SKM-1 (cell line): ENCODE measurements around the gene PPP1R15B.

Source experiments
- DNase-seq: peaks from one replicate; lab custom pipeline; 2025; ENCODE audit not compliant: unreplicated experiment; lab: John Stamatoyannopoulos, UW

PPP1R15B gene

GRCh38 chr1:204402391-204402790 lies 9.2 kb downstream of the PPP1R15B start:
- no peak for DNase-seq

- no peak for DNase-seq
Measured at GRCh38 chr1:204401730-204402129, 9.9 kb downstream of the PPP1R15B start.

GRCh38 chr1:204400882-204401510 lies 10.6 kb downstream of the PPP1R15B start:
- DNase-seq: no peak

GRCh38 chr1:204398197-204399125 lies 13.2 kb downstream of the PPP1R15B start:
- DNase-seq: peak; percentile 76

- no peak for DNase-seq
Measured at GRCh38 chr1:204396015-204396583, 15.5 kb downstream of the PPP1R15B start.

GRCh38 chr1:204391629-204392028 lies 20.0 kb downstream of the PPP1R15B start:
- no peak for DNase-seq

GRCh38 chr1:204390751-204391466 lies 20.7 kb downstream of the PPP1R15B start:
- DNase-seq: no peak

- DNase-seq: no peak
Measured at GRCh38 chr1:204385727-204386126, 25.9 kb downstream of the PPP1R15B start.

GRCh38 chr1:204384636-204385352 lies 26.8 kb downstream of the PPP1R15B start:
- DNase-seq: no peak

GRCh38 chr1:204383163-204383904 lies 28.3 kb downstream of the PPP1R15B start:
- no peak for DNase-seq

- DNase-seq: no peak
Measured at GRCh38 chr1:204382714-204383083, 28.9 kb downstream of the PPP1R15B start.

- DNase-seq: no peak
Measured at GRCh38 chr1:204380293-204380831, 31.3 kb downstream of the PPP1R15B start.

- DNase-seq: peak; percentile 84
Measured at GRCh38 chr1:204377800-204378668, 33.6 kb downstream of the PPP1R15B start.

- DNase-seq: no peak
Measured at GRCh38 chr1:204376919-204377799, 34.5 kb downstream of the PPP1R15B start.

- peak; percentile 42 for DNase-seq
Measured at GRCh38 chr1:204376465-204376864, 35.2 kb downstream of the PPP1R15B start.

- DNase-seq: no peak
Measured at GRCh38 chr1:204373911-204374310, 37.7 kb downstream of the PPP1R15B start.

- DNase-seq: no peak
Measured at GRCh38 chr1:204370176-204370575, 41.4 kb downstream of the PPP1R15B start.
